Caco-2 (cell line): ENCODE data around the gene ABCB1. TPM values are rescaled to one million over a fixed set of nuclear protein-coding genes. Genes with fewer than 3 reads are reported as not detected.
A peak's percentile ranks its signal among the peaks of the same experiment; 100 is the strongest.

ENCODE experiments used
- BruUV-seq: library from RNA; stranded (reverse); fragments of 400-500 nt; replicated peaks from 2 replicates; lab custom pipeline; 2021; lab: Mats Ljungman, UMichigan
- CTCF ChIA-PET: fragments of 300-600 bp; sonication (Branson Sonifier 250); formaldehyde crosslinking; loops from one replicate; lab custom pipeline; 2022; ENCODE audit warnings: antibody characterized with exemption; lab: Charles Lee
- POLR2A ChIA-PET: fragments of 300-600 bp; sonication (Branson Sonifier 250); formaldehyde crosslinking; loops from one replicate; lab custom pipeline; 2022; ENCODE audit warnings: antibody characterized with exemption; lab: Charles Lee
- DNase-seq, 2 experiments: peaks; one replicate each; pipeline versions ENCODE4 v3.0.0 to v3.0.0-alpha.2; 2020 to 2022
- H3K27me3 ChIP-seq: replicated peaks from 2 replicates; pipeline ENCODE4 v1.6.0; 2011; ENCODE audit warnings: low read length; ENCODE audit not compliant: control insufficient read depth, insufficient read depth
- H3K36me3 ChIP-seq: 2 replicates; pipeline ENCODE4 v1.5.1; 2011; ENCODE audit warnings: low read length; ENCODE audit not compliant: control insufficient read depth, insufficient read depth
- H3K4me1 ChIP-seq: fragments of 250-450 bp; sonication (Bioruptor Pico); 2 replicates; pipeline ENCODE4 v1.5.1; 2020; ENCODE audit warnings: mild to moderate bottlenecking
- H3K4me3 ChIP-seq: 2 replicates; pipeline ENCODE4 v1.5.1; 2011; ENCODE audit warnings: low read depth, mild to moderate bottlenecking, control low read depth, low read length
- H3K9me3 ChIP-seq: fragments of 250-450 bp; sonication (Bioruptor Pico); 2 replicates; pipeline ENCODE4 v1.5.1; 2020; ENCODE audit warnings: mild to moderate bottlenecking, moderate library complexity
- H3K27ac Mint-ChIP-seq: one replicate; pipeline ENCODE4 v1.8.0; 2022; ENCODE audit warnings: mixed read lengths; ENCODE audit not compliant: unreplicated experiment
- H3K27me3 Mint-ChIP-seq: one replicate; pipeline ENCODE4 v1.8.0; 2022; ENCODE audit warnings: mixed read lengths; ENCODE audit not compliant: insufficient read depth, unreplicated experiment
- H3K36me3 Mint-ChIP-seq: one replicate; pipeline ENCODE4 v1.8.0; 2022; ENCODE audit warnings: mild to moderate bottlenecking, mixed read lengths; ENCODE audit not compliant: insufficient read depth, unreplicated experiment
- H3K4me1 Mint-ChIP-seq: one replicate; pipeline ENCODE4 v1.8.0; 2022; ENCODE audit warnings: low read depth, mixed read lengths; ENCODE audit not compliant: unreplicated experiment
- H3K4me3 Mint-ChIP-seq: one replicate; pipeline ENCODE4 v1.8.0; 2022; ENCODE audit warnings: mild to moderate bottlenecking, moderate library complexity, mixed read lengths; ENCODE audit not compliant: unreplicated experiment
- H3K9me3 Mint-ChIP-seq: one replicate; pipeline ENCODE4 v1.8.0; 2022; ENCODE audit warnings: mixed read lengths; ENCODE audit not compliant: unreplicated experiment
- intact Hi-C: fragments of 100-400 bp; cut with micrococcal nuclease; formaldehyde crosslinking; loops from one replicate; pipeline ENCODE4 v1.10.0; 2022; ENCODE audit not compliant: unreplicated experiment
- total RNA-seq: library from RNA; stranded (reverse); gene quantifications from 2 replicates; pipeline ENCODE4 v1.2.3, GENCODE V29; 2022
- TF ChIP-seq, protein P1 (sequence below), 2 experiments: fragments of 200-600 bp in 1 of 2; IDR thresholded peaks; 1 replicate in 1 of 2; 2 replicates in 1 of 2; pipeline versions ENCODE4 v1.5.1 to v1.8.0; 2011 to 2022; ENCODE audit warnings: antibody characterized with exemption in 1 of 2, control low read depth in 1 of 2, inconsistent platforms in 1 of 2, low read depth in 1 of 2, low read length in 1 of 2, mild to moderate bottlenecking in 1 of 2, moderate library complexity in 1 of 2; ENCODE audit not compliant: insufficient read depth in 1 of 2, severe bottlenecking in 1 of 2, unreplicated experiment in 1 of 2

ABCB1 gene
- total RNA-seq, 1 experiment from 2014 or later = 34.6 TPM

DNA sequence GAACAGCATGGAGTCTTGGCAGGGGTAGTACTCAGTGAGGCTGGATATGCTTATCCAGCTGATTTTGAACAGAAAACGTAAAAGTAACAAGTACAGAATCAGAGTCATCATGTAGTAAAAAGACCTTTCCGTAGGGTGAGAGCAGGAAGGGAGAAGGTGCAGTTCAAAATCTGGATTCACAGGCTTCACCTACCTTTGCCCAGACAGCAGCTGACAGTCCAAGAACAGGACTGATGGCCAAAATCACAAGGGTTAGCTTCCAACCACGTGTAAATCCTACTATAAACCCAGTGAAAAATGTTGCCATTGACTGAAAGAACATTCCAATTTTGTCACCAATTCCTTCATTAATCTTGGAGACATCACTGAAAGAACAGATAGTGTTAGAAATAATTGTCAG, 34.8 kb downstream of the ABCB1 start:
- ChIA-PET CTCF (no interaction called here), POLR2A (no interaction called here)
- BruUV-seq = no TSS peak

DNA sequence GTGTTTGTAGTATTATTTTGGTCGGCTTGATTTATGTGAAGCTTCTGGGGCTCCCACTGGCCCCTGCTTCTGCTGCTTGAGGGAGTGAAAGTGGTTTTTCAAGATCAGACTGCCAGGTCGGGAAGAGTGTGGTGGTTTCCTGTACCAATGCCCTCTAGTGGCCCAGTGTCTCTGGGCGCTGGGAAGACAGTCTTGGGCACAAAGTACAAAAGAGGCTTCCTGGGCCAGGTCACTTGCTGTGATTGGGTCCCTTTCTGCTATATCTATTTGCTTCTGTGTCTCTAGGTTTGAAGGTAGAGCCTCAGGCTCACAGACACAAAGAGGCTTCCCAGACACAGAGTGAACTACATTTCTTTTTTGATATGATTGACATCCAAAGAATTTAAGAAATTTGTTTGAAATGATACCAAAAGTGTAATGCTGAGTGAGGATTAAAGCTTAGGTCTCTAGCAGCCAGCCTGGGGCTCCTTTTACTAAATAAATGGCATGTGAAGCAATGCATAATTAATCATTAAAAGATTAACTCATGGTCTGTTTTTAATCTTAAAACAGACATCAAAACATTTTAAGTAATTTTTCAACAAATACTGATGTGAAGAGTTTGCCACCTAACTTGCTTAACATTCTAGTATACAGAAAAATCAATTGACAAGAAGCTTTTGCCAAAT, 36.3 kb downstream of the ABCB1 start:
- Mint-ChIP-seq H3K4me1 (peaks cover 7% of the 10 kb centered on the region), H3K36me3 (no peaks in the 10 kb centered on the region), H3K27ac (no peak overlapping the region), H3K9me3 (no peaks in the 10 kb centered on the region), H3K27me3 (no peaks in the 10 kb centered on the region), H3K4me3 (no peak overlapping the region)
- Histone ChIP-seq H3K9me3 (no peaks in the 10 kb centered on the region), H3K4me1 (peaks cover 21% of the 10 kb centered on the region), H3K4me3 (no peak overlapping the region), H3K36me3 (no peaks in the 10 kb centered on the region), H3K27me3 (no peaks in the 10 kb centered on the region)
- ChIA-PET CTCF (no interaction called here), POLR2A (no interaction called here)
- peak; percentile 72 to 84 for DNase-seq
- BruUV-seq = no TSS peak
- TF ChIP-seq, protein P1, sequence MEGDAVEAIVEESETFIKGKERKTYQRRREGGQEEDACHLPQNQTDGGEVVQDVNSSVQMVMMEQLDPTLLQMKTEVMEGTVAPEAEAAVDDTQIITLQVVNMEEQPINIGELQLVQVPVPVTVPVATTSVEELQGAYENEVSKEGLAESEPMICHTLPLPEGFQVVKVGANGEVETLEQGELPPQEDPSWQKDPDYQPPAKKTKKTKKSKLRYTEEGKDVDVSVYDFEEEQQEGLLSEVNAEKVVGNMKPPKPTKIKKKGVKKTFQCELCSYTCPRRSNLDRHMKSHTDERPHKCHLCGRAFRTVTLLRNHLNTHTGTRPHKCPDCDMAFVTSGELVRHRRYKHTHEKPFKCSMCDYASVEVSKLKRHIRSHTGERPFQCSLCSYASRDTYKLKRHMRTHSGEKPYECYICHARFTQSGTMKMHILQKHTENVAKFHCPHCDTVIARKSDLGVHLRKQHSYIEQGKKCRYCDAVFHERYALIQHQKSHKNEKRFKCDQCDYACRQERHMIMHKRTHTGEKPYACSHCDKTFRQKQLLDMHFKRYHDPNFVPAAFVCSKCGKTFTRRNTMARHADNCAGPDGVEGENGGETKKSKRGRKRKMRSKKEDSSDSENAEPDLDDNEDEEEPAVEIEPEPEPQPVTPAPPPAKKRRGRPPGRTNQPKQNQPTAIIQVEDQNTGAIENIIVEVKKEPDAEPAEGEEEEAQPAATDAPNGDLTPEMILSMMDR (IDR thresholded peaks at IDR 0.05; ENCODE audit: insufficient read depth in 1 of 2, low read depth in 1 of 2, low read length in 1 of 2, severe bottlenecking in 1 of 2, unreplicated experiment in 1 of 2) = peak; percentile 66 to 78
- intact Hi-C loops = loop anchor here (1.0 to 2.0 kb wide), 5 partner anchors 28 to 252 kb away; partner anchors contain the start of gene ABCB1

More for the DNA sequence above, 34.8 kb downstream of the ABCB1 start:
- no peaks in the 10 kb centered on the region for H3K9me3 Mint-ChIP-seq
- H3K4me1 Mint-ChIP-seq = peaks cover 7% of the 10 kb centered on the region
- intact Hi-C loops = loop anchor here (2.0 kb wide), 2 partner anchors 27 to 253 kb away; no protein-coding TSS in a partner anchor
- DNase-seq = no peak
- H3K4me3 Mint-ChIP-seq = no peak overlapping the region
- Histone ChIP-seq H3K4me1 (peaks cover 28% of the 10 kb centered on the region), H3K4me3 (no peak overlapping the region), H3K36me3 (no peaks in the 10 kb centered on the region), H3K9me3 (no peaks in the 10 kb centered on the region), H3K27me3 (no peaks in the 10 kb centered on the region)
- no peak overlapping the region for H3K27ac Mint-ChIP-seq
- TF ChIP-seq, protein P1 (IDR thresholded peaks at IDR 0.05; ENCODE audit: insufficient read depth in 1 of 2, low read depth in 1 of 2, low read length in 1 of 2, severe bottlenecking in 1 of 2, unreplicated experiment in 1 of 2) = no peak
- no peaks in the 10 kb centered on the region for H3K27me3 Mint-ChIP-seq
- H3K36me3 Mint-ChIP-seq = no peaks in the 10 kb centered on the region

DNA sequence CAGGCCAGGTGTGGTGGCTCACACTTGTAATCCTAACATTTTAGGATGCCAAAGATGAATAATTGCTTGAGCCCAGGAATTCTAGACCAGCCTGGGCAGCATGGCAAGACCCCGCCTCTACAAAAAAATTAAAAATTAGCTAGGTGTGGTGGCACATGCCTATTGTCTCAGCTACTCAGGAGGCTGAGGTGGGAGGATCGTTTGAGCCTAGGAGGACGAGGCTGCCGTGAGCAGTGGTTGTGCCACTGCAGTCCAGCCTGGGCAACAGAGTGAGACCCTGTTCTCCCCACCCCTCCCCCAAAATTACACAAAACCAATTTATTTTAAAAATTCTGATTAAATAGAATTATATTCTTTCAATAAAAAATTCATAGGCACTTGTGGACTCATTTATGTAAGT, 39.0 kb downstream of the ABCB1 start:
- no peak for DNase-seq
- H3K4me1 Mint-ChIP-seq = peaks cover 7% of the 10 kb centered on the region
- ChIA-PET CTCF (no interaction called here), POLR2A (no interaction called here)
- no peaks in the 10 kb centered on the region for H3K36me3 ChIP-seq
- H3K4me3 ChIP-seq = no peak overlapping the region
- H3K9me3 ChIP-seq = no peaks in the 10 kb centered on the region
- intact Hi-C loops = no loop called here
- H3K27ac Mint-ChIP-seq = no peak overlapping the region
- no TSS peak for BruUV-seq
- H3K27me3 Mint-ChIP-seq = no peaks in the 10 kb centered on the region
- H3K4me3 Mint-ChIP-seq = no peak overlapping the region
- TF ChIP-seq, protein P1 (IDR thresholded peaks at IDR 0.05; ENCODE audit: insufficient read depth in 1 of 2, low read depth in 1 of 2, low read length in 1 of 2, severe bottlenecking in 1 of 2, unreplicated experiment in 1 of 2) = no peak
- no peaks in the 10 kb centered on the region for H3K27me3 ChIP-seq
- no peaks in the 10 kb centered on the region for H3K9me3 Mint-ChIP-seq
- no peaks in the 10 kb centered on the region for H3K36me3 Mint-ChIP-seq
- peaks cover 13% of the 10 kb centered on the region; the same call in 1 of the 2 replicates for H3K4me1 ChIP-seq
